HG02588 (cell line): ENCODE data around the gene OR10H3.
"Not testable (repeated sequence)": the region's sequence is repeated elsewhere in the genome, so short reads cannot be mapped to it uniquely, and the experiment has no call there.

ENCODE experiments used
- ATAC-seq: cut with Tn5 transposase; IDR thresholded peaks from one replicate; pipeline ENCODE4 v1.9.1; 2021; ENCODE audit warnings: mild to moderate bottlenecking, moderate library complexity; ENCODE audit not compliant: unreplicated experiment

The OR10H3 gene

GRCh38 chr19:15776991-15777970 lies 39.5 kb downstream of the OR10H3 start:
- no peak for ATAC-seq

GRCh38 chr19:15779756-15780476 lies 42.1 kb downstream of the OR10H3 start:
- ATAC-seq, result no peak

GRCh38 chr19:15780610-15781418 lies 43.0 kb downstream of the OR10H3 start:
- ATAC-seq, result no peak

- ATAC-seq, result no peak
These were observed 43.9 kb downstream of the OR10H3 start for GRCh38 chr19:15781661-15782060.

- ATAC-seq, result no peak
These were observed 44.4 kb downstream of the OR10H3 start for GRCh38 chr19:15782211-15782610.

GRCh38 chr19:15782896-15783295 lies 45.1 kb downstream of the OR10H3 start:
- ATAC-seq, result not testable (repeated sequence)

- no peak for ATAC-seq
These were observed 49.9 kb downstream of the OR10H3 start, which contains the start of gene OR10H5 for GRCh38 chr19:15787611-15788155. Gene OR10H5, plus strand, starts transcription at chr19:15787661. Its CDS starts 6,388 bp downstream, at chr19:15794049.

GRCh38 chr19:15788594-15789270 lies 50.9 kb downstream of the OR10H3 start:
- ATAC-seq, result no peak

- no peak for ATAC-seq
These were observed 52.3 kb downstream of the OR10H3 start for GRCh38 chr19:15790096-15790495.
